ENCODE results near the gene TLE7.

Gene TLE7

GRCh38 chr16:71442051-71442440, at the start of gene TLE7:
Gene TLE7, minus strand, starts transcription at chr16:71442054. Its CDS starts 8,730 bp downstream, at chr16:71433324.
- no peak for DNase-seq (ENCODE audit: low read depth in 2 of 3, low spot score in 1 of 3)

- DNase-seq (ENCODE audit: low read depth in 2 of 3, low spot score in 1 of 3): no peak
These were observed 49.2 kb upstream of the TLE7 start for GRCh38 chr16:71491054-71491453.

- DNase-seq (ENCODE audit: low read depth in 2 of 3, low spot score in 1 of 3): no peak
These were observed 48.5 kb upstream of the TLE7 start for GRCh38 chr16:71490361-71490760.

GRCh38 chr16:71489122-71489521, 47.3 kb upstream of the TLE7 start, which contains the start of gene ZNF19:
Gene ZNF19, minus strand, starts transcription at chr16:71489324. Its CDS starts 7,210 bp downstream, at chr16:71482114.
- DNase-seq (ENCODE audit: low read depth in 2 of 3, low spot score in 1 of 3): no peak

GRCh38 chr16:71484006-71484893, 42.4 kb upstream of the TLE7 start:
- DNase-seq (ENCODE audit: low read depth in 2 of 3, low spot score in 1 of 3): peak; percentile 68 to 79 (median 69)

- no peak for DNase-seq (ENCODE audit: low read depth in 2 of 3, low spot score in 1 of 3)
These were observed 40.7 kb upstream of the TLE7 start for GRCh38 chr16:71482569-71482968.

- no peak for DNase-seq (ENCODE audit: low read depth in 2 of 3, low spot score in 1 of 3)
These were observed 39.1 kb upstream of the TLE7 start for GRCh38 chr16:71480956-71481355.

- DNase-seq (ENCODE audit: low read depth in 2 of 3, low spot score in 1 of 3): no peak
These were observed 37.6 kb upstream of the TLE7 start for GRCh38 chr16:71479420-71479819.

GRCh38 chr16:71476457-71477124, 34.7 kb upstream of the TLE7 start:
- DNase-seq (ENCODE audit: low read depth in 2 of 3, low spot score in 1 of 3): no peak

GRCh38 chr16:71474864-71475263, 33.0 kb upstream of the TLE7 start:
- no peak for DNase-seq (ENCODE audit: low read depth in 2 of 3, low spot score in 1 of 3)

- DNase-seq (ENCODE audit: low read depth in 2 of 3, low spot score in 1 of 3): no peak
These were observed 32.0 kb upstream of the TLE7 start for GRCh38 chr16:71473891-71474290.

- DNase-seq (ENCODE audit: low read depth in 2 of 3, low spot score in 1 of 3): no peak
These were observed 31.1 kb upstream of the TLE7 start for GRCh38 chr16:71472931-71473330.

- no peak for DNase-seq (ENCODE audit: low read depth in 2 of 3, low spot score in 1 of 3)
These were observed 30.2 kb upstream of the TLE7 start for GRCh38 chr16:71472051-71472450.

GRCh38 chr16:71467810-71468209, 26.0 kb upstream of the TLE7 start:
- peak in 2 of 3 donors; percentile 3 to 22 for DNase-seq (ENCODE audit: low read depth in 2 of 3, low spot score in 1 of 3)

- DNase-seq (ENCODE audit: low read depth in 2 of 3, low spot score in 1 of 3): no peak
These were observed 22.4 kb upstream of the TLE7 start for GRCh38 chr16:71464231-71464630.

- peak; percentile 61 to 73 (median 68) for DNase-seq (ENCODE audit: low read depth in 2 of 3, low spot score in 1 of 3)
These were observed 20.1 kb upstream of the TLE7 start, which contains the start of gene ZNF23 for GRCh38 chr16:71461686-71462648. Gene ZNF23, minus strand, starts transcription at chr16:71462247. Its CDS starts 5,451 bp downstream, at chr16:71456796.

- DNase-seq (ENCODE audit: low read depth in 2 of 3, low spot score in 1 of 3): no peak
These were observed 19.1 kb upstream of the TLE7 start for GRCh38 chr16:71460941-71461340.

- DNase-seq (ENCODE audit: low read depth in 2 of 3, low spot score in 1 of 3): no peak
These were observed 18.4 kb upstream of the TLE7 start for GRCh38 chr16:71460236-71460635.

- no peak for DNase-seq (ENCODE audit: low read depth in 2 of 3, low spot score in 1 of 3)
These were observed 17.7 kb upstream of the TLE7 start for GRCh38 chr16:71459510-71459909.

- no peak for DNase-seq (ENCODE audit: low read depth in 2 of 3, low spot score in 1 of 3)
These were observed 14.9 kb upstream of the TLE7 start for GRCh38 chr16:71456801-71457200.

- DNase-seq (ENCODE audit: low read depth in 2 of 3, low spot score in 1 of 3): no peak
These were observed 11.2 kb upstream of the TLE7 start for GRCh38 chr16:71453036-71453435.
